OCI-LY3 (cell line): ENCODE results near the gene HERC4.

Experiments used
- CTCF ChIP-seq: fragments of 200-600, 300-600 bp; sonication (generic); IDR thresholded peaks from 2 replicates; pipeline ENCODE4 v1.5.1; 2014; ENCODE audit warnings: antibody characterized with exemption, low read length, low read depth
- EZH2phosphoT487 ChIP-seq: fragments of 200-600 bp; shearing (Covaris generic); IDR thresholded peaks from 2 replicates; pipeline ENCODE4 v1.6.1; 2018; ENCODE audit warnings: antibody characterized with exemption, mixed run types, low read depth

DNA sequence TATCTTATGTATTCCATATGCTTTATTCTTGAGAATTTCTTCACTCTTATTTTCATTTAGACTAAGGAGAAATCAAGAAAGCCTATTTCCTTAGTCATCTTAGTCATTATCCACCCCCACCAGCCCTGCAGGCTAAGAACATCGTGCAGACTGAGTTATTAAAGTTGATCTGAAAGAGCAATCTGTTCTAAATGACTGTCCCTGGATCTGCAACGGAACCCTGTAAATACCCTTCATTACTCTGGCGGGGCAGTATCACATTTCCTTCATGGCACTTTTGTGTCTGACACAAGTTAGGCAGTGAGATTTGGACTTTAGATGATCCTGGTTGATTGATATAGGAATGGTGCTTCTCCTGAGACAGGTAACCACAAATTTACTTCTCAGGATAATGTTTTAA is 30.7 kb upstream of the HERC4 start:
- no peak for TF ChIP-seq CTCF
- TF ChIP-seq EZH2phosphoT487, result no peak
